Cardiac septum (tissue), 1 donor: ENCODE measurements around the gene GPC6. TPM values are rescaled to one million over a fixed set of nuclear protein-coding genes. Genes with fewer than 3 reads are reported as not detected.
"Not testable (repeated sequence)": the region's sequence is repeated elsewhere in the genome, so short reads cannot be mapped to it uniquely, and the experiment has no call there.

ENCODE experiments used
- DNase-seq: peaks from one replicate; pipeline ENCODE4 v3.0.0-alpha.2; 2020; ENCODE audit warnings: low spot score
- intact Hi-C: fragments of 100-400 bp; cut with DNase I; formaldehyde crosslinking; loops from one replicate; pipeline ENCODE4 v1.14.0; 2022
- total RNA-seq: library from RNA; stranded (reverse); fragmentation: NEBNext Ultra II Directional; extraction: Animal tissue kit (Norgen Biotek cat#: 25700); gene quantifications from one replicate; pipeline ENCODE4 v1.2.1, GENCODE V29; 2021
- donor health status: DM: no; HTN: no; CAD: no.

Gene GPC6
- total RNA-seq, 1 donor from 2014 or later = 1.4 TPM

DNA sequence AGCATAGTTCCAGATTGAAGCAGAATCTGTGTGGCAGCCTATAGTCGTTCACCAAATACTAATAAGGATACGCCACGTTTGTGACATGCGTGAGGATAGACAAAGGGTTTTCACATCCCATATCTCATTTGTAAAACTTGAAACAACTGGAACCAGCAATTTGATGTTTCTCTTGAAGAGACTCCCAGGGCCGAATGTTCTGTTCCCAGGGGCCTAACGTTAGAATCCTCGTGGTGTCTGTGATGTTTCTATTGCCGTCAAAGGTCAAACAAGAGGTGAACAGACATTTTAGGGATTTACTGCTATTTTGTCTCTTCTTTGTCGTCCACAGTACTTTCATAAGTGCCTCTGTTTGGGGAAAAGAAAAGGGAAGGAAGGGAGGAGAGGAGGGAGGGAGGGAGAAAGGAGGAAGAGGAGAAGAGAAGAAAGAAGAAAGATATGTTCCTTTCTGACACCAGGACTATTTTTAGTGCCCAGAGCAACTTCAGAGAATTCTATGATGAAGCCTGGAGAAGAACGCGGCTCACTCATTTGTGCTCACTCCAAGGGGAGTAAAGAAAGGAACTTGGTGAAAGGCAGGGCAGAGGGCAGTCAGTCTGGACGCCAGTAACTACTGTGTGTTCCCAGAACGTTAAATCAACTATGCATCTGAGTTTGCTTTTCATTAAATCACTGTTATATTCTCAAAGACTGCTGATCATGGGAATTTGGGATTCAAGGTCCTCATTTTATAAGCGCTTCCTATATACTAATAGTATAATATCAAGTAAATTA lies 1098.3 kb downstream of the GPC6 start:
- intact Hi-C loops = no loop called here
- DNase-seq = no peak

DNA sequence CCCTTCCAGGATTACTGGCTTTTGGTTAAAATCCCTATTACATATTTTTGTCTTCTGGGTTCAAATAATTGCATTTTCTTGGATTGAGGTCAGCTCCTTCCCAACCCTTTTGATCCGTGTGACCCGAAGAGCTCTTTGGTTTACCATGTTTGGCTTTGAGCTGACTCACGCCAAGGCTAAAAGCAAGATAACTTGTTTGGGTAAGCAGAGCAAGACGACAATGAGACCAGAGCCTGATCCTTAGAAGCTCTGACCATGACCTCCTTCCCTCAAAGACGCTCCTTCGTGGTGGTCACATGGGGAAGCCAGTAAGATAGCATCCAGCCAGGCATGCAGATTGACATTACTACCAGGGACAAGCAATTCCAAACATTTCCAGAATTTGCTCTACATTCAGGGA lies 1099.0 kb downstream of the GPC6 start:
- intact Hi-C loops = no loop called here
- DNase-seq = no peak

DNA sequence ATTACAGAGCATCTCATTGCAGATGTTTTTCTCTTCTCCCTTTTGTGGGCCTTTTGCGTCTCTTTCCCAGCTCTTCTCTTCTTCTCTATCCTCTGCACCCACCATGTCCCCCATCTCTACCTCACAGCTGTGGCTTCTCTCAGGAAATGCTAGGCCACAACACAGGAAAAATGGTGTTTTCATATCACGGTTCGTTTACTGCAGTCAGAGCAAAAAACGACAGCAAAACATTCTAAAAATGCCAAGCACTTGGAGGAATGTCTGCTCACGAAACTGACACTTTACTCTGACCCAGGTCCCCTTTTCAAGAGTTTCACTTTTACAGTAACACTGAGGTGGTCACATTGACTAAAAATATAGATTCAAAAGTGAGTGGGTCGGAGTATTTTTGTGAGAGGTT lies 1100.7 kb downstream of the GPC6 start:
- intact Hi-C loops = no loop called here
- DNase-seq = no peak

DNA sequence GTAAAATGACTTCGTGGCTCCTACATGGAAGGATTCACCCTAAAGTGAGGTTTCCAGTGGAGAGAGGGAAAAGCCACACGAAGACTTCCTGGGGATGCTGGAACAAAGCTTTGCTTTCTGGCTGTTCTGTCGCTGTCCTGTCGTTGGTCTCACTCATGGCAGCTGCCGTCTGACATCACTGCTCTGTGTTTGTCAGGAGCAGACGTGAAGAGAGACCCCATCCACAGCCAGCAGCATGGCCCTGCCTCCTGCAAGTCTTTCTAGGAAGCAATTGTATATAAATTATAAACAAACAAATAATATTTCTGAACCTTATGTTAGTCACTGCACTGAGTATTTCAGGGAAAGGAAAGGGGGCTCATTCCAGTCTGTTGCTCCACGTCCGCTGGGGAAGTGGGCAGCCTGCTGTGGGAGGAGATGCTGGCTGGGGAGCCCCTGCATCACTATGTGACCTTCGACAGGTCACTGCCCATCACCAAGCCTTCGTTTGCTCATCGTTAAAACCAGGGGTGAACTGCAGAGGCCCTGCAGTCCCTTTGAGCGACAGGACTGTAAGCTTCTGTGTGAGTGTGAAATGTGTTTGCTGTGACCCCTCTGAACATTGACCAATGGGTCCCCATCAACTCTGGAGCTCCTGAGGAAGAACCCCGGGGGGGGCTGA lies 1101.9 kb downstream of the GPC6 start:
- intact Hi-C loops = no loop called here
- no peak for DNase-seq

DNA sequence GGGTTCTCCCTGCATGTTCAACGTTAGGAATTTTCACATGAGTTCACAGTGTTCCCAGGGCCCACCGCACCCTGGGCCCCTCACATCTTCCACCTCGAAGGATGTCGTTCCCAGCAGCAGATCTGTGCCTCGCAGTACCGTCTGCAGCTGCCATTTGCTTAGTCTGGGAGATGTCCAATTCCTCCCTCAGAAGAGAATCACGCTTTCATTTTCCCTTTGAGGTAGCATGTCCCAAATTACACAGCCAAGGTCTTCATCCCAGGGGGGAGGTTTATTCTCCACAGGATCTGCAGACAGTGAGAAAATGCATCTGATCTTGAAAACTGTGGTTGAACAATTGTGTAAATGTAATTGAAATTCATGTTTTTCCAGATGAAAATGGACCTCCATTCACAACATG lies 1102.7 kb downstream of the GPC6 start:
- intact Hi-C loops = no loop called here
- DNase-seq = no peak

DNA sequence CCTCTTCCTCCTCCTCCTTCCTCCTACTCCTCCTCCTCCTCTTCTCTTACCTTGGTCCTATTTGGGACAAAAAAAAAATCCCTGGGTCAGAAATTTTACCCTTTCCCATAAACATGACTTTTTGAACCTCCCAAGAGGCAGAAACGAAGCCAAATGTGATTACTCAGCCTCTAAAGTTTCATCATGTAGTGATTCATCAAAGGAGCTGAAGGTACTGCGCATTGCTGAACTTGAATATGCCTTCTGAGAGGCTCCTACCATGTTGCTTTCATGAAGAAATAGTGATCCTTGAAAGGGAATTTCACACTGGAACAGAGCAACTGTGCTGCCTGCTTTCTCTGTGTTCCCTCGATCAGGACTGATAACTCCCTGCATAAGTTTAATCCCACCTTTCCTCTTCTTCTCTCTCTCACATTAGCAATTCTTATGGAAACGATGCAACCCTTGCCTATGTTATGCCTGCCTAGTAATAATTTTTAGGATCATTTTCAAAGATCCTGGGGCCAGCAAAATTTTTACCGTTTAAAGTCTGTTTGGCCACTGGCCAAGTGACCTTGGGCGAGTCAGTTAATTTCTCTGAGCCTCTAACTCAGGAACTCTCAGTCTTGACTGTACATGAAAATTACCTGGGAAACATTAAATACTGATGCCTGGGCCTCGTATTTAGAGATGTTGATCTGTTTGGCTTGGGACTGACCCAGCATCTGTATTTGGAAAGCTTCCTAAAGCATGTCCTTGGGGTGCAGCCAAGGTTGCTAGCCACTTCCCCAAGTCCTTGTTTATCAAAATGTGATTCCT lies 1103.3 kb downstream of the GPC6 start:
- intact Hi-C loops = no loop called here
- no peak for DNase-seq

DNA sequence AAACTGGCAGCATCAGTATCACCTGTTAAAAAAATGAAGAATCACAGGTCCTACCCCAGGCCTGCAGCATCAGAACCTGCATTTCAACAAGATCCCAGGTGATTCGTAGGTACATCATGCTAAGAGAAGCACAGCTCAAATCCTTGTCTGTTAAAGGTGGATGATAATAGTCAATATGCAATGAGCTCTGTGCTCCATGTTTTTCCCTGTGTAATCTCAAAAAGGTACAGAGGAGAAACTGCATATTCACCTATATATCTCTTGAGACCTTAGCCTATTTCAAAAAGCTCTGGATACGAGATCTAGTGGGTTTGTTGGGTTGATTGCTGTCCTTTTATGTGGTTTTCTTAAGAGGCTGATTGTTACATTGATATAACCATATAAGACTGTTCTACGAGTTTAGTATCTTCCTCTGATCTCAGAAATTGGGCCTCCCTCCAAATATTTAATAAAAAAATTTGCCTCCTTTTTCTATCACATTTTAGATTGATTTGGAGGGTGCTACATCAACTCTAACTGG lies 1104.0 kb downstream of the GPC6 start:
- no peak for DNase-seq
- intact Hi-C loops = no loop called here

DNA sequence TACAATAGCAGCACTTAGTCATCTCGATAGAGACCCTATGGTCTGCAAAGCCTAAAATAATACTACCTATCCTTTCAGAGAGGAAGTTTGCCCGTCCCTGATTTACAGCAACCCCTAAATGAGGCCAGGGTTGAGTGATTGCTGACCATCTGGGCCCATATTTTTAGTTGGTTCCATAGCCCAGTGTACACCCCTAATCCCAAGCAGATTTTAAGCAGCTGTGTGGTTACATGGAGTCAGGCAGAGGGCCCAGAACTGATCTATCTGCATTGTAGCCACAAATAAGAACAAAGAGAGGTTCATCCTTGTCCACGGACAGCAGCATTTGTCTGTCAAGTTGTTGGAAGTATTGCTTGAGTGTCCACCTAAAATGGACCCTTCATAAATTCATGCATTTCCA lies 1104.7 kb downstream of the GPC6 start:
- DNase-seq = no peak
- intact Hi-C loops = no loop called here

DNA sequence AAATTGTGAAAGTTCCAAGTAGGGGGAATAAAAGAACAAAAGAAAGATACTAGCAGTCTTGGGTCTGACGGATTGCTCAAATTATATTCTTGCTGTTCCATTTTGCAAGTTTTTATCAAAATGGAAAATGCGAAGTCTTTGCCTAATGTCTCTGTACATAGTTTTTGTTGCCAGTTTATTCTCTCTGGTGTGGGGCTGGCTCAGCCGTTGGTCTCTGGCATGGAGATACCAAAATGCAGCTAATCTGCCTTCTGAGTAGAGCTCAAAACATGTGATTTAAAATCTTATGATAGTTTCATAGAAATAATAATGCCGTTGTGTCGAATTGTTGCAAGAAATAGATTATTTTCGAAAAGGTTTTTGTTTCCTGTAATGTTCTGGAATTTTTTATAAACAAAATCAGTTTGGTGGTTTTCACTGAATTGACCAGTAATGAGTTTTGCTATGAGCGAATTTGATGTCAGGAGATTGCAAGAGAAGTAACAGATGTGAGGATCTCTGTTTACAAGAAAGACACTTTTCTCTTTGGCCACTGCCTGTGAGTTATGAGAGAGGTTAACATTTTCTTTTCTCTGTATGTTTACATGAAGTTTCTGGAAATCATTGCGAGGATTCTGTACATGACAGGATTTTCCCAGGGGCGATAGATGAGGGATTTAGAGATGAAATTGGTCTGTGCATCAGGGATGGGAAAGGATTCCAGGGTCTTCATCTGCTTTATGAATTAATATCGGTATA lies 1105.9 kb downstream of the GPC6 start:
- no peak for DNase-seq

DNA sequence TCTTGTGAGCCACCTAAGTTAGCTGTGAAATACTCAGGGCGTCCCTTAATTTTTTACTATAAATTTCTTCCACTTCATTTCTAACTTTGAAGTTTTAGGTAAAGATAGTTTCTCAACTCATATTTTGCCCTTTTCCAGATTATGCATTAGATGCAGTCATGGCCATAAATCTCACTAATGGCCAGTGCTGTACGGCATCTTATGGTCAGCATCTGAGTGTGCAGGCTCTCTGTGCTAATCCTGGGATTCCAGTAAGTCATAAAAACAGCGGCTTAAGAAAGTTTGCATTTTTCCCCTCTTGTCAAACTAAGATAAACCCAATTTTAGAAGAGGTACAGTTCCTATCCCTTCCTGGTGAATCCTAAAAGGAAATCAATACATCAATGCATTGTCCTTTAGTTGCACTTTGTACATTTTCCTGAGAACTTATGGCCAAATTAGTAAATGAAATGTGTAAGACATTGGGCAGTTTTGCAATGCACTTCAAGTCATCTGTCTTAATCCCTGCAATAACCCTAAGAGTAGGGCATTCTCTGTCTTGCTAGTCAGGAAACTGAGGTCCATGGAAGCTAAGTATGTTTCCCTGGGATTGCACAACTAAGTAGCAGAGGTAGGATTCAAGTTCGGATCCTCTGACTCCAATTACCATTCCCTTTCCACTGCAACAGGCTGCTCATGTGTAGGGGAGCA lies 1106.7 kb downstream of the GPC6 start:
- DNase-seq = no peak
- intact Hi-C loops = no loop called here

More for the DNA sequence above, 1105.9 kb downstream of the GPC6 start:
- intact Hi-C loops = no loop called here

DNA sequence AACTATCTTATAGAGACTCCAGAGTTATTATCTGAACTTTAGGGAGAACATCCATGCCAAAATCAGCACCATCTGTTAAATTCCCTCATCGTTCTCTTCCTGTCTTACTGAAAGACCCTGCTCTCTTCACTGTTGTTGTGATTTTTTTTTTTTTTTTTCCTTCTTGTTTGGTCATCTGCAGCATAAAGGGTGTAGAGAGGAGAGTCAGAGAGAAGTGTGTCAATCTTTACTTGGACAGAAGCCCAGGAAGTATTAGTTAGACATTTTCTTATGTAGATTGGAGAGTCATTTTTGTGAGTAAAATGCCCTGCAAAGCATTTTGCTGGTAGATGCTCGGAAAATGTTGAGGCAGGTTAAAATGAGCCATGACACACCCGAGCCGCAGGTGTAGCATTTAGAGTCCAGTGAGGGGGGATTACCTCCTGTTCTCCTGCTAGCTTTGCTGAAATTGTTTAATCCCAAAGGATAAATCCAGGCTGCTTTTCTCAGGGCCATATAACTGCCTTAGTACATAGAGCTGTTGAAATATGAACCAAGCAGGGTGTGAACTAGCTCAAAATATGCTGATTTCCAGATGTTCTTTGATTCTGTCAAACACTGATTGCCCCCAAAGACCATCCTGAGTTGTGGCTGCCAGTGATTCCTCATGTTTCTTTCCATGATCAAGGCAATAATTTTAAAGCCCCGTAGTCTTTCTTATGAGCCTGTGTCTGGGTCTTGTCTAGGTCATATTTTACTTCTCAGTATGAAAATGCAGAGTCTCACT lies 1109.3 kb downstream of the GPC6 start:
- DNase-seq = no peak
- intact Hi-C loops = no loop called here

DNA sequence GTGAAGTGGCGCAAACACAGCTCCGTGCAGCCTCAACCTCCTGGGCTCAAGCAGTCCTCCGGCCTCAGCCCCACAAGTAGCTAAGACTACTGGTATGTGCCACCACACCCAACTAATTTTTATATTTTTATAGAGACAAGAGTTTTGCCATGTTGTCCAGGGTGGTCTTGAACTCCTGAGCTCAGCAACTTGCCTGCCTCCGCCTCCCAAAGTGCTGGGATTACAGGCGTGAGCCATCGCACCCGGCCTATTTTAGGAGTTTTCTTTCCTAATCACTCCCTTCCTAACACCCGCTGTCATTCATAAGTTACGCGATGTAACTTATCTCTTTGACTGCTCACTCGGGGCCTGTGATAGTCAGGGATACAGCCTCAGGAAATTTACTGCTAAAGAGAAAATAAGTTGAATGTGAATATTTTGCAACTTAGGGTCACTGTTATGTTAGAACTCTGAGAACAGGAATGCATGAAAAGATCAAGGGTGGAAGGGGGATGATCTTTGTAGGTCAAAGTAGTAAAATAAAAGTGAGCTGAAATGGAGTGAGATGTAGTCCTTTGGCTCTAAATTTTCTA lies 1112.6 kb downstream of the GPC6 start:
- intact Hi-C loops = no loop called here
- DNase-seq = no peak

DNA sequence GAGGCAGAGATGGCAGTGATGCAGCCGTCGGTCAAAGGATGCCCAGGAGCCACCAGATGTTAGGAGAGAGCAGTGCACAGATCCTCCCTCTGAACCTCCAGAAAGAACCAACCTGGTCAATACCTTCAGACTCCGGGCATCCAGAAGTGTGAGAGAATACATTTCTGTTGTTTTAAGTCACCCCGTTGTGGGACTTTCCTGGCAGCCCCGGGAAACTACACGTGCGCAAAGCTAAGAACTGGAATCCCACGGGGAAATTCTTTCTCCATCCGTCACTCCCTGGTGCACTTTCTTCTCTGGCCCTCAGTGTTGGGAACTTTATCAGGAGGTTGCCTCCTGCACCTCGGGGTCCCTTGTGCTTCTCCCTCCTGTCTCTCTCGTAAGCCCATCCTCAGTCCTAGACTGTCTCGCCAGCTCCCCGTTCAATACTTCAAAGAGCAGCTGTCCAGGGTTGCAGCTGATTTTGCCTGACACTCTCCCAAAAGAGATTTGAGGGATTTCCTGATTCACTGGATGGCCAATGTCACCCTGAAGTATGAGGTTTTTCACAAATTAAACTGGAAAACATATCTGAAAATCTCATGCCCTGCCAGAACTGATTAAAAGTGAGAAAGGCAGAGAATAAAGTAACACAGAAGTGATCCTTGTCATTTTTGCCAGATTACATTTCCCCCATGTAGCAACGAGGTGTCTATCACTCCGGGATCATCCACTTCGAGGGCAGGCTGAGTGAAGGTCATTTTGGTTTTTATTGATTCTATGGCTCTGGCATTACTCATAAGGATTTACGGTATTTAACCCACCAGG lies 1116.0 kb downstream of the GPC6 start:
- intact Hi-C loops = no loop called here
- DNase-seq = no peak

DNA sequence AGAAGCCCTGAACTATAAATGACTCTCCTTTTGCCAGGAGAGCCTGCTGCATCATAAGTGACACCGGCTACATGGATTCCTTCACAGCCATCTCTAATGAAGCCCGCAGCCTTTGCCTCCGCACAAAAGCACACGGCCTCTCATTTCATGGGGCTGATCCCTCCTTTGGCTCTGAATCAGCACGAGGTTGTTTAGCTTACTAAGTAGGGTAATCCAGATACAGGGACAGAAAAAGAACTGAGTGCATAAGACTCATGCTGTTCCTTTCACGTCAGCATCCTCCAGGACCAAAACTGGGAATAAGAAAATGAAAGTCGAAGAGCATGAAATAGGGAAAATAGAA lies 1116.6 kb downstream of the GPC6 start:
- intact Hi-C loops = no loop called here
- no peak for DNase-seq

DNA sequence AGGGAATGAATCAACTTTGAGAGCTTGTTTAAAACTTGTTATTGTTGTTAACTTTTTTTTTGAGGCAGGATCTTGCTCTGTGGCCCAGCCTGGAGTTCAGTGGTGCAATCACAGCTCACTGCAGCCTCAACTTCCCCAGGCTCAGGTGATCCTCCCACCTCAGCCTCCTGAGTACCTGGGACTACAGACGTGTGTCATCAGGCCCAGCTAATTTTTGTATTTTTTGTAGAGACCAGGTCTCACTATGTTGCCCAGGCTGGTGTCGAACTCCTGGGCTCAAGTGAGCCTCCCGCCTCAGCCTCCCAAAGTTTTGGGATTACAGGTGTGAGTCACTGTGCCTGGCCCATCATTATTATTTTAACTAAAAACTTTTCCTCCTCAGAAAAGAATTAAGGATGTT lies 1117.1 kb downstream of the GPC6 start:
- intact Hi-C loops, DNase-seq: not testable (repeated sequence)

DNA sequence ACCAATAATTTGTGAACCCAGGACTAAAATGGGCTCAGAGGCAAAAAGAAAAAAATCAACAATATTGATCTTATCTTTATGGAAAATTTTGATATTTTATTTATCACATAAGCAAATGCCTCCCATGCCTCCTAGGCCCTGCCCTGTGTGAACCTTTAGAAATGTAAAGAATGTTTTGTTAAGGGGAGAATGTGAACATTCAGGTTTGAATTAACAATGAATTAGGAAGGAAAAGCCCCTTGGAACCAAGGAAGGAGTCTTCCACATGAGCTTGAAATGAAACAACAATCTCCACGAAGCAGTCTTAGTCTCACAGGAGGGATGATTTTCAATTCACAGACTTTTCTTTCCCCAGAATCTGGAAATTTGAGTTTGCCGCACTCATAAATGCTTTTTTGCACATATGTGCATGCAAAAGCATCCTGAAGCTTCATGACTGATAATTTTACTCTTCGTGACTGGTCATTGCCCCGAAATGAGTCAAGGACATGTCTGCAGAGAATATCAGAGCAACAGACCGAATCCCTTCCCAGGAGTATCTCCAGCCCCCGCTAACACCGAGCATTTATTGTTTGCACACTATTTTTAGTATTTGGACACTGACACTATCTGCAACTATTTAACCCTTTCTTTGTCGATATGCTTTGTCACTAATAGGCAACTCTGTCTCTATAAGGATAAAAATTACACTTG lies 1117.7 kb downstream of the GPC6 start:
- no peak for DNase-seq
- intact Hi-C loops = no loop called here
